22Rv1 (cell line): ENCODE results near the gene DCHS1.

Experiments used
- H3K27ac ChIP-seq: fragments of 450-650 bp; 2 replicates; pipeline ENCODE4 v1.5.1; 2017
- ZFX ChIP-seq: fragments of 450-650 bp; IDR thresholded peaks from 2 replicates; pipeline ENCODE4 v1.6.1; 2017; ENCODE audit warnings: antibody characterized with exemption, borderline replicate concordance
- TF ChIP-seq, protein P1 (sequence below): fragments of 450-650 bp; IDR thresholded peaks from 2 replicates; pipeline ENCODE4 v1.5.1; 2017; ENCODE audit warnings: mild to moderate bottlenecking

The DCHS1 gene

DNA sequence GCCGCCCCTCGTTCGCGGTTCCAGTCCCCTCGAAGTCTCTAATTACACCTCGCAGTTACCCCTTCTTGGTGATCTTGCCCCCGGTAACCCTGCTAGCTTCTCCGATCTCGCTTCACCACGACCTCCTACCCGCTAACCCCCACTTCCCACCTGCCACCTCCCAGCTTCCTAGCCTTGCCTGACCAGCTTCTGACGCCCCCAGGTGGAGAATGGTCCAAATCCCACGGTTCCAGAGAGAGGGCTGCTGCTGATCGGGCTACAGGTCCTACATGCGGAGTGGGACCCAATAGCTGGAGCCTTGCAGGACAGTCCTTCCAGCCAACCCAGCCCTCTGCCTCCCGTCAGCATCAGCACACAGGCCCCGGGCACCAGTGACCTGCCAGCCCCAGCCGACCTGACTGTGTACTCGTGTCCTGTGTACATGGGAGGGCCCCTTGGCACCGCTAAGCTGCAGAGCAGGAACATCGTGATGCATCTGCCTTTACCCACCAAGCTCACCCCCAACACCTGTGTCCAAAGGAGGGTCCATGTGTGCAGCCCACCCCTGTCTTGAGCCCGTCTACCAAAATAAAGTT is 84.1 kb downstream of the DCHS1 start:
- TF ChIP-seq ZFX, result no peak
- TF ChIP-seq, protein P1, sequence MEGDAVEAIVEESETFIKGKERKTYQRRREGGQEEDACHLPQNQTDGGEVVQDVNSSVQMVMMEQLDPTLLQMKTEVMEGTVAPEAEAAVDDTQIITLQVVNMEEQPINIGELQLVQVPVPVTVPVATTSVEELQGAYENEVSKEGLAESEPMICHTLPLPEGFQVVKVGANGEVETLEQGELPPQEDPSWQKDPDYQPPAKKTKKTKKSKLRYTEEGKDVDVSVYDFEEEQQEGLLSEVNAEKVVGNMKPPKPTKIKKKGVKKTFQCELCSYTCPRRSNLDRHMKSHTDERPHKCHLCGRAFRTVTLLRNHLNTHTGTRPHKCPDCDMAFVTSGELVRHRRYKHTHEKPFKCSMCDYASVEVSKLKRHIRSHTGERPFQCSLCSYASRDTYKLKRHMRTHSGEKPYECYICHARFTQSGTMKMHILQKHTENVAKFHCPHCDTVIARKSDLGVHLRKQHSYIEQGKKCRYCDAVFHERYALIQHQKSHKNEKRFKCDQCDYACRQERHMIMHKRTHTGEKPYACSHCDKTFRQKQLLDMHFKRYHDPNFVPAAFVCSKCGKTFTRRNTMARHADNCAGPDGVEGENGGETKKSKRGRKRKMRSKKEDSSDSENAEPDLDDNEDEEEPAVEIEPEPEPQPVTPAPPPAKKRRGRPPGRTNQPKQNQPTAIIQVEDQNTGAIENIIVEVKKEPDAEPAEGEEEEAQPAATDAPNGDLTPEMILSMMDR, result no peak
- H3K27ac ChIP-seq, result no peak overlapping the region
